ENCODE results near the gene GOLGA7B.

The GOLGA7B gene

DNA sequence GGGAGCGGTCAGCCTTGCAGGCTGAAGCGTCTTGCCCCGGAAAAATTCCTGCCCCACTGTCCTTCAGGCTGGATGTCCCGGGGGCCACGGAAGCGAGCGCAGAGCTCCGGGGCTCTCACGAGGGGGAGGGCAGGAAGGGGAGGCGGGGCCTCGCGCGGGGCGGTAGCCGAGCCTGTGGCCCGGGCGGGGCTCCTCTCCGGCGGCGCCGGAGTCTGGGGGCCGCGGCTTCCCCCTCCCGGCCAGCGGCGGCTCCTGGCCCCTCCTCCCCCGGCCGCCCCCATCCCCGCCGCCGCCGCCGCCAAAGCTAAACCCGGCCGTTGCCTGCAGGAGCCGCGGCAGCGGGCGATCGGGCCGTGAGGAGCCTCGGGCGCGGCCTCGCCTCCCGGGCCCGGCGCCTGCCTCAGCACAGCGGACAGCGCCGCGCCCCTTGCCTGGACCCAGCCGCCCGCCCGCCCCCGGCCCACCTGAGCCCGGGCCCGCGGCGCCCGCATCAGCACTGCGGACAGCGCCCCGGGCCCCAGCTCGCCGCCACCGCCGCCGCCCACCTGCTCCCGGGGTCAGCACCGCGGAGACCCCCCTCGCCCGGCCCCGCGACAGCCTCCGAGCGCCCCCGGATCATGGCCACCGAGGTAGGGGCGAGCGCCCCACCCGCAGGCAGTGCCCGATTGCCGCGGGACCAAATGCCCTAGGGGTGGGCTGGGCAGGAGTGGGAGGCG, at the start of gene GOLGA7B:
Gene GOLGA7B (plus strand): TSS at position 157 of the 716 bp plus-strand sequence. CDS start 461 bp downstream, at position 618.
- peak; percentile 35 to 59 for DNase-seq

DNA sequence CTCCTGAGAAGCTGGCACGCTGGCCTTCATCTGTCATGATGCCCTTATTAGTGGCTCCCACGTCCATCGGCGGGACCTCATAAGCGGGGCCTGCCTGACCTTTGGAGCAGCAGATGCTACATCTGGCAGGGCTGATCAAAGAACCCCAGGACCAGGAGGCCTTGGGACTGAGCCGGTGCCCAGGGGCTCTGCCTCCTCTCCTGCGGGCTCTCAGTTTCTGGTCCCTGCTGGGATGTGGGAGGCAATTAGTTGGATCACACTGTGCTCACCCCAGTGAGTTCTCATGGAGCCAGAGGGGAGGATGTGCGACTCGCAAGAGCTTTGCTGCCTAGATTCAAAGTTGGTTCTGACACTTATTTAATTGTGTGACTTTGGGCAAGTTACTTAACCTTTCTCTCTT, 49.2 kb upstream of the GOLGA7B start:
- no peak for DNase-seq

DNA sequence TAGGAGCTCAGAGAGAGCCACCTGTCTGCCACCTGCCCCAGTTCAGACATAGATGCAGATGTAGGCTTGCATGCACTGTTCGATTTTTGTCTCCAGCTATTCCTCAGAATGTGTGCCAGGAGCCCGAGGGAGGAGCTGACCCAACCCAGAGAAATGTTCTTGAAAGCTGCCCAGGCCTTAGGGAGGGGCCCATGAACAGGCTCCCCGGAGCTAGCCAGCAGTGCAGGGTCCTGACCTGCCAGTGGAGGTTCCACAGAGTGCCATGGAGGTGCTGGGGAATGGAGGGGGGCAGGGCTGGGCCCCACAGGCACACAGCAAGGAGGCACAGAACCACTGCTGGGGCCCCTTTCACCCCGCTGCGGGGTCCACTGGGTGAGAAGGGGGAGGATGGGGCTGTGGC, 48.2 kb upstream of the GOLGA7B start:
- DNase-seq = no peak

DNA sequence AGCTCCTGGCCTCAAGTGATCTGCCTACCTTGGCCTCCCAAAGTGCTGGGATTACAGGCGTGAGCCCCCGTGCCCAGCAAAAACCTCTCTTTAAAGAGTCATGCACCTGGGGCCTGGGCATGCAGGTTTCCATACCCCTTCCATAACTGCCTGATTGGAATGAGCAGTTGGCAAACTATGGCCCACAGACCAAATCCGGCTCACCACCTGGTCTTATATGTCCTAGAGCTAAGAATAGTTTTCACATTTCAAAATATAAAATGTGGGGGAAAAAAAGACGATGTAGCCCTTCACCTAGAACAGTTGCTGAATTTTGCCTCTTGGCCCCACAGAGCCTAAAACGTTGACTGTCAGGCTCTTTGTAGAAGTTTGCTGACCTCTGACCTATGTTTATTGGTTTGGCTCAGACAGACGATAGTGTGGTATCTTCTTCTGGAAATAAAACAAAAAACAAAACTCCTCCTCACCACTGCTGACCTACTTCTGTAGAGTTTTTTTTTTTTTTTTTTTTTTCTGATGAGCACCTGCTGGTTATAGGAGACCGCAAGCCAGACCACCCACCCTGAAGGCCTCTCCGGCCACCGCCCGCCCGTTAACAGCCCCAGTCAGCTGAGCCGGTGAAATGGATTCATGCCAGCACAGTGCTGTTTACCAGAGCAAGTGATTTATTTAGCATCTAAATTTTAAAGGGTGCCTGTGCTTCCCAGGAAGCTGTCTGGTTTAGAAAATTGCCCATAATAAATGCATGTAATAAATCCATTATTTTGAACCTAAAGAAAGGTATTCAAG, 44.4 kb upstream of the GOLGA7B start:
- no peak for DNase-seq

DNA sequence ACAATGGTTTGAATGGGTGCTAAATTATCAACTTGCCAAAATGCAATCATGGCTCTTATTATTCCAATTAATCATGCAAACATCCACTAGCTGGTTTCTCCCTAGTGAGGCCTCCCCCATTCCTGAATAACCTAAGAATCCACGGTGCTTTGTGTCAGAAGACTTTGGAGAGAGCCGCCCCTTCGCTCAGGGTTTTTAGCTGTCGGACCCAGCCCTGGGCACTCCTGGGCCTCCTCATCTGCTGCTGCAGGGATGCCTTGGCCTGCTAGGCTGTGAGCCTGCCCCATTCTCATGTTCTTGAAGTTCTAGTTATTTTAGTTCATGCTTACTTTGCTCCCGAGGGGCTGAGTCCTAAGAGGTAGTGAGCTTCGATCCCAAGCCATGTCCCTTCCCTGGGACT, 43.7 kb upstream of the GOLGA7B start:
- DNase-seq = no peak

DNA sequence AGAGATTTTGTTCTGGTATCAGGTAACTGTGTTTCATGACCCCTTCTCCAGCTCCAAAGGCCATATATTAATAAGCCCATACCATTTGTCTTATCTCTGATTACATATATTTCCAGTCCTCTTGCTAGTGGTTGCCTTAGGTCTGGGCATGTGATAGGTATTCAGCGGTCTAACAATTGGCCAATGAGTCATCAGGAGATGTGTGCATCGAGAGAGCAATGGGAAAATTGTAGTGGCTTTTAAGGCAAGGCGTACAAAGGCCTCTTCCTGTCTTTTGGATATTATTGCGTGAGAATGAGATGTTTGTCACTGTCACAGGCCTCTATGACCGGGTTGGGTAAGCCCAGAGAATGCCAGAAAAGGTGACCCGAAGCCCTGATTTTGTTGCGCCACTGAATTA, 39.2 kb upstream of the GOLGA7B start:
- no peak for DNase-seq

DNA sequence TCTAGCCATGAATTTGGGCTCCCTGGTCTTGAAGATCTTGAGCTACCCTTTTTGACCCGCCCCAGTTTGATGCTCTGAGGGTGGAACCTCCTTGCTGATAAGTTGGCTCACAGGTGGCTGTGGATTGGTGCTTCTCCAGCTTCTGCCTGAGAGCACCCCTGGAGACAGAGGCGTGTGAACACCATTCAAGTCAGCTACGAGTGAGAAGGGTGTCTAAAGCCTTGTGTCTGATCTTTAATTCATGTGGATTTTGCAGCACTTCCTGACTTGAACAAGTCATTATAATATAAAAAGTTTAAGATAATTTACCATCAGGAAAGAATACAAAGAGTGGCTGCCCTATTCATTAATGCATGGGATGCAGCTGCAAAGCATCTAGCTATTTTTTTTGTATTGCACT, 37.7 kb upstream of the GOLGA7B start:
- no peak for DNase-seq

DNA sequence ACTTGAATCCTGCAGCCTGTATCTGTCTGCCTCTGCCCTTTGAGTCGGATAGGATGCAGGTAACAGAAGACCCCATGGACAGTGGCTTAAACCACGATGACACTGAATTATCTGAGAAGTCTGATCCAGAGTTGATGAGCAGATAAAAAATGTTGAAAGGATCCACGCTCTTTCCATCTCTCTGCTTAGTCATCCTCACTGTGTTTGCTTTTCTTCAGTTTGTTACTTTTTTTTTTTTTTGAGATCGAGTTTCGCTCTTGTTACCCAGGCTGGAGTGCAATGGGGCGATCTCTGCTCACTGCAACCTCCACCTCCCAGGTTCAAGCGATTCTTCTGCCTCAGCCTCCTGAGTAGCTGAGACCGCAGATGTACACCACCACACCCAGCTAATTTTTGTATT, 36.9 kb upstream of the GOLGA7B start:
- DNase-seq = no peak

DNA sequence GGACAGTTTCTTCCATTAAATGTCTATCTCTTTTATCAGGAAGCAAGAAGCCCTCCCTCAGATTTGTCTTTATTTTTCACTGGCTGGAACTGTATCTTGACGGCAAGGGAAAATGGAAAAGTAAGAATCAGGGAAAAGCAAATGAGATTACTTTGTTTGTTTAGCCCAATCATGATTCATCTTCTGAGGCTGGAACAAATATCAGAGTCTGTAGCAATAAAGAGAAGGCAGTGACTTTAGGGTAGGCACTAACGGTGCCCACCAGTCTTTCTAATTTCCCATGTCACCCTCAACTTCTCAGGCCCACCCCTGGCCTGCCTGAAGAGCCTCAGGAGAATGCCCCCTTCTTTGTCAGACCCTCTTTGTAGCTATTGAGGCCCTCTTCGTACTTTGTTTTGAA, 36.3 kb upstream of the GOLGA7B start:
- no peak for DNase-seq

DNA sequence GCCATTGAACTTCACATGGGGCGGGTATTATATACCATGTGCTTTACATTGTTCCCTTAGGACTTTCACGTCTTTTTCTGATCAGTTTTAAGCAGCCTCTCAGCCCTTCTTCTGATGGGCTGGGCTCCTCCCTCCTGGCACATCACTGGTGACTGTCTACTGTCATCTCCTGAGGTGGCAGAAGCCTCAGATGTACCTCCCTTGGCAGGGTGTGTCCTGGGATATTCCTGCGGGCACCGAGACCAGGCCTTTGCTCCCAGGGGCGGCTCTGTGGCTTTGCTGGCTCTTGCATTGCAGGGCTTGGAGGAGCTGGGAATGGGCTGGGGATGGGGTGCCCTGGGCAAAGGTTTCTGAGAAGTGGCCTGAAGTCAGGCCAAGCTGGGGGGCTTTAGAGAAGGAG, 34.6 kb upstream of the GOLGA7B start:
- no peak for DNase-seq

DNA sequence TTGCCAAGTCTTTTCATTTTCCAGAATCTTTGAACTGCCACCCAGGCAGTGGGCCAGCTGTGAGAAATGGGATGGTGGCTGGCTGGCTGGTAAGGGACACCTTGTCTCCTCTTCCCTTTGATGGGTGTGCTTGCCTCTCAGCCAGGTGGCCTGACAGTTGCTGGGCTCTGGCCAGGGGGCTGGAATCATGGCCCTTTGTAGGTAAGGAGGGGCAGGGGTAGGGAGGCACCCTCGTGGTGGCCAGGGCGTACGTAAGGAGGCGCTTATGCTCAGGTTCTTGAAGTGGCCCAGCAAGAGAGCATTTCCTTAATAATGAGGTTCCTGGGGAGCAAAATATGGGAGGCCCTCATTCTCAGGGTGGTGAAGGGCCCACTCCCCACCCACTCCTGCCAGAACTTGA, 33.0 kb upstream of the GOLGA7B start:
- no peak for DNase-seq

DNA sequence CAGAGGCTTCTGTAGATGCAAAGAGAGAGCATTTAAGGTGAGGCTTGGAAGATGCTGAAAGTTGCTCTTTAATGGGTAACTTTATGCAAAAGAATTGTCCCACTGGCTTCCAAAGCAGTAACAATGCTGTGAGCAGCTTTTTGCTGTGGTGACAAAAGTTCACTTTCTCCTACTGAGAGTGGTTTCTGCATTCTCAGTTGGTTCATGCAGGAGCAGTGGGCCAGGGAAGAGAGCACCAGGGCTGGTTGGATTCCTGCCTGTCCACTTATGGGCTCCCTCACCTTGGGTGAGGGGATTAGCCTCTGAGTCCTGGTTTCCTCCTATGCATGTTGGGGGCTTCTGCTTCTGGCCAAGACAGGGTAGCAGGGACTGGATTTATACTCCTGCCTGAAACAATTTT, 31.1 kb upstream of the GOLGA7B start:
- no peak for DNase-seq

DNA sequence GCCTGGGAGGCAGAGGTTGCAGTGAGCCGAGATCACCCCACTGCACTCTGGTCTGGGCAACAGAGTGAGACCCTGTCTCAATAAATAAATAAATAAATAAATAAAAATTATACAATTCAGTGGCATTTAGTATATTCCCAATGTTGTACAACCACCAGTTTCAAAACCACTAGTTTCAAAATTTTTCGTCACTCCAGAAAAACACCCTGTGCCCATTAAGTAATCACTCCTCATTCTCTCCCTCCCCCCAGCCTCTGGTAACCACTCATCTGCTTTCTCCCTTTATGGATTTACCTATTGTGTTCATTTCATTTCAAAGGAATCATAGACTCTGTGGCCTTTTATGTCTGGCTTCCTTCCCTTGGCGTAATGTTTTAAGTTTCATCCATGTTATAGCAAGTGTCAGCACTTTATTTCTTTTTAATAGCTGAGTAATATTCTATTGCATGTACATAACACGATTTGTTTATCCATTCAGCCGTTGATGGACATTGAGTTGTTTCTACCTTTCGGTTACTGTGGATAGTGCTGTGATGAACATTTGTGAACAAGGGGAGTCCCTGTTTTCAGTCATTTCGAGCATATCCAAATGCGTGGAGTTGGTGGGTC, 29.4 kb upstream of the GOLGA7B start:
- no peak for DNase-seq

DNA sequence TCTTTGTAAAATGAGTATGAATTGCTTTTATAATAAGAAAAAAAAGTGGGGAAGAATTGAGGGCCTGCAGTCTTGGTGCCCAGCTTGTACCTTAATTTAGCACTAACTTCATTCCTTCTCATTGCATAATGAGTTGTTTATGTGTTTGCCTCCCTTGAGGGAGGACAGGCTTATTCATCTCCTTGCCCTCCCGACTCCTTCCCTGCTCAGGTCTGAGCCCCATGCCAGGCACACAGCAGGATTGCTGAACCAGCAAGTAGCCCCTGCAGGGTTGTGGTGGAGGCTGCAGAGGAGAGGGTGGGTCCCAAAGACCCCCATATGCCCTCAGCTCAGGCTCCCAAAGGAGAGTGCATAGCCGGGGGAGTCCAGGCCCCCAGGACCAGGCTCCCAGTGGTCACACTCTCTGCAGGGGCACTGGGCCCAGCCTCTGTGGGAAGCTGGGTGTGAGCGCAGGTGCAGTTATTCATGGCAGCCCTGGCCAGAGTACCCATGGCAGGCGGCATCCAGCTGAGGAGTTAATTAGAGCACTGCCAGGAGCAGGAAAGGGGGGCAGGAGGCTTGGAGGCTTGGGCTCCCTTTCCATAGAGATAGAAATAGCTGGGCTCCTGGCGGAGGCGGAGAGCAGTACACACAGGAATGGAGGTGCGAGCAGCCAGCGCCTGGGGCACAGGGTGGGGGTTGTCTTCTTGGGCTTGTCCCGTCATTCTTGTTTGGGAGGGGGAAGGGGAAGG, 28.2 kb upstream of the GOLGA7B start:
- DNase-seq = no peak

DNA sequence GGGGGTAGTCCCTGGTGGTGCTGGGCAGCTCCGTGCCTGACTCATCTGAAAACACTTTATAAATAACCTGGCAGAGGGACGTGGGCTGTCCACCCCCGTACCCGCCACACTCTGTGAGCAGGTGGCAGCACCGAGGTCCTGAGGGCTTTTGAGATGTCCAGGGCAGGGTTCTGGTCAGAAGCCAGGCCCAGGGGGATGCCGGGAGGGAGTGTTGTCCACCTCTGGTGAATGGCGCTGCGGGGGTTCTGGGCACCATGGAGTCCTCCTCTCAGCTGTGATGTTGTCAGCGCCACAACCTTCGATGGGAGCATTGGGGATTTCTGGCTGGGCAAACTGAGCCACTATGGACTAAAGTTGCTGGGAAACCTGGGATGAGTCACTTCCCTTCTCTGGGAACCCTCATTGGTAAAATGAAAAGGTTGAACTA, 27.4 kb upstream of the GOLGA7B start:
- DNase-seq = no peak

DNA sequence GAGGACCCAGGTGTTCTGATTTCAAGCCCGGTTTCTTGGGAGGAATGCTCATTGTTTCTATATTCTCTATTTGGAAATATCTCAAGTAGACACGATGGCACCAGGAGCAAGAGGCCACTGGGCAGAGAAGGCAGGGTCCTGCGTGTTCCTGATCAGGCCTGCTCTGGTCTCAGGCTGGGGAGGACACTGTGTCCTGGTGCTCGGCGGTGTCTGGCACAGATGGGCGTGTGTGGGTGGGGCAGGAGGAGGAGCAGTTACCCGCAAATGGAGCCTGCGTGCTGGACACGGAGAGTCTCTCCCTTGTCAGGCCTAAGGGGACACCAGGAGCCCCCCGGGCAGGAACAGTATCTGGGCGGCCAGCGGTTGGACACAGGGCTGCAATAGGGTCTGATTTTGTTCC, 25.9 kb upstream of the GOLGA7B start:
- DNase-seq = no peak

DNA sequence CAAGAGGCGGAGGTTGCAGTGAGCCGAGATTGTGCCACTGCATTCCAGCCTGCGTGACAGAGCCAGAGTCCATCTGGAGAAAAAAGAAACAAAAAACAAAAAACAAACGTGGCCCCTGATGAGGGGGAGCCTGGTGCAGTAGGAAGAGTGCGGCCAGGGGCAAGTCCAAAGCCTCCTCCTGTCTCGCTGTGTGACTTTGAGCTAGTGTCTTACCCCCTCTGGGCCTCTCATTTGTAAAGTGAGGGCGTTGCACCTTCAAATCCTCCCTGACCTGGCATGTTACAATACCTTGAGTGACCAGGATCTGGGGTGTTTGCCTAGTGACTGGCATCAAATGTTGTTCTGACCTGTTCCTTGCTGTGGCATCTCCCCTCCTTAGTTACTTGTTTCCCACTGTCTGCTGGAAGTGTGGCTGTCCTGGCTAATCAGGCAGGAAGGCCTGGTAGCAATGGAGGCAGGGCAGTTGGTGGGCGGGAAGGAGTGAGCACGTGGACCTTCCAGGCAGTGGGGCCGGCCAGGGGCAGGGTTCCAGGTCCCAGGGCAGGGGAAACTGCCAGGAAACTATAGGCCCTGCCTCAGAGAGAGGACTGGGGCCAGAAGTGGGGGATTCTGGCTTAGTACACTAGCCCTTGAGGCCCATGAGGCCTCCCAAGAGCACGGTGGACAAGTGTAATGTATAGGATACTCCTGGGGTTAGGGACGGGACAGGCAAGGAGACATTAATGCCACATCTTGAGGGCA, 24.5 kb upstream of the GOLGA7B start:
- no peak for DNase-seq

DNA sequence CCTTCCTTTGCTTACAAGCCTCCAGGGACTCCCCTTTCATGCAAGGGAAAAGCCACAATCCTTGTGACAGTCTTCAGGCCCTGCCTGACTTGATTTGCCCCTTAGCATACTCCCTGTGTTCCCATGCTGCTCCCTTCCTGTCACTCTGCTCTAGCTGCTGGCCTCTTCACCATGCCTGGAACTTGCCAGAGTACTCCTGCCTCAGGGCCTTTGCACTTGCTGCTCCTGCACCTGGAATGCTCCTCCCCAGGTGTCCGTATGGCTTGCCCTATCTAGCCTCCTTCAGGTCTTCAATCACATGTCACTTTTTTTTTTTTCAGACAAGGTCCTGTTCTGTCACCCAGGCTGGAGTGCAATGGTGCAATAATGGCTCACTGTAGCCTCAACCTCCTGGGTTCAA, 22.8 kb upstream of the GOLGA7B start:
- DNase-seq = no peak

DNA sequence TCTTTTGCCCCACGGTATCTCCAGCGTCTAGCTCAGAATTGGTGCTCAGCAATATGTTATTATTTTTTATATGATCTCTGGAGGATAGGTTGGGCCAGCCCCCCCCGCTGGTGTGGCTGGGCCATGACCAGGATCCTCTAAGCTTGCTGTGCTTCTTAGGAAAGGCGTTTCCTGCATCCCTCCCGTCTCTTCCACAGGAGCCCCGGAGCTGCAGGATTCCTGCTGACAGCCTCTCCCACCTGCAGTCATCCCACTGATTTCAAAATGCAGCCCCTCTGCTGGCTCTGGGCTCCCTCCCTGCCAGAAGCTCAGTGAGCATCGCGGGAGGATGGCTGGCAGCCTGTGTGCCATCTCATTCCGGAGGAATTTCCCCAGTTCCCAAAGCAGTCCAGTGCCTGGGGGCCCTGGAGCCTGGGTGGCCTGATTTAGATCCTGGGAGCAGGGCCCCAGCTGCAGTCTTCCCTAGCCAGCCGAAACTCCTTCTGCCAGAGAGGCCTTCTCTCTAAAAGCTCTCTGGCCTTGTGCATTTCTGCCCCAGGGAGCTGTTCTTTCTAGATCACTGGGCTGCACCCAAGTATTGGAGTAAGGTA, 21.8 kb upstream of the GOLGA7B start:
- no peak for DNase-seq

DNA sequence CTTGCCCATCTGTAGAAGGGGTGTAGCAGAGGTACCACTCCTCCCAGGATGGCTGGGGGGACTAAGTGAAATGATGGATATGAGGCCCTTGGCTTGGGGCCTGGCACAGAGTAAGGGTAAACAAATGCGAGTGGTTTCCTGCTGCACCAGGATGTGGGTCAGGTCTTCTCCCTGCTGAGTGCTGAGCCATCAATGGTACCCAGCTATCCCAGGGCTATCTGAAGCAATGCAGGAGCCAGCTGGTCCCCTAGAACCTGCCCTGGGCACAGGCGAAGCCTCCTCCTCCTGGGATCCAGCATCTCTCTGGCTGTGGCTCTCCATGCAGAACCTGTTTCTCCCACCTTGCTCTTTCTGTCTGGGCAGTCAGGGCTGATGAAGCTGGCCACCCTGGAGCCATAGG, 20.9 kb upstream of the GOLGA7B start:
- DNase-seq = no peak

DNA sequence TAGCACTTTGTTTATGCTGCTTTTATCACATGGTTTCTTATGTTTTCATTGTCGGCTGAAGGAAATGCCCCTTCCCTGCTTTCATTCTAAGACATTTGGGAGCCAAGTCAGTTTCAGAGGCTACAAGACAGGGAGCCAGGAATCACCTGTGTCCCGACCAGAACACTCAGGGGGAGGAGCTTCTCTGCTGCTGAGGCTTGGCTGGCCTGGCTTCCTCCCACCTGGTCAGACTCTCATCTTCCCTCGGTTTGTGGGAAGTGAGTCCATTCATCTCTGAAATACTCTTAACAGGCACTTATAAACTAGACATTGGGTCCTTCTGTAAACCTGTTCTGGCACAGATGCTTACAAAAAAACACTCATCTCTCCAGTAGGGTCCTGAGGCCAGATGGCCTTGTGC, 19.6 kb upstream of the GOLGA7B start:
- no peak for DNase-seq

DNA sequence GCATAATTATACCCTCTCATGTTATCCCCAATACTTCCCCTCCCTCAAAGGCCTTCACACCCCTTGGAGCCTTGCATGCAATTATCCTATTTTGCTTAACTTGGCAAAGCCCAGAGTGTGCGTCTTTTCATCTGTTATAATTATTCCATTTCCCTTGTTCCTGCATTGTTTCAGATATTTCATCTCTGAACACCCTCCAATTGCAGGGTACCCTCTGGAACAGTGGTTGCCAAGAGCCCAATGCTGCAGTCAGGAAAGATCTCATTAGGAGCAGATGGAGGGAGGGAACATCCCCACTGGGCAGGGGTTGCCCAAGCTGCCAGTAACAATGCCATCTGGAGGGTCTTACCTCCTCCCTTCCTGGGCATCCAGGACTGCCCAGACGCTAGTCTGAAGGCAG, 18.4 kb upstream of the GOLGA7B start:
- no peak for DNase-seq
